ENCODE measurements around the gene KBTBD8.

DNA sequence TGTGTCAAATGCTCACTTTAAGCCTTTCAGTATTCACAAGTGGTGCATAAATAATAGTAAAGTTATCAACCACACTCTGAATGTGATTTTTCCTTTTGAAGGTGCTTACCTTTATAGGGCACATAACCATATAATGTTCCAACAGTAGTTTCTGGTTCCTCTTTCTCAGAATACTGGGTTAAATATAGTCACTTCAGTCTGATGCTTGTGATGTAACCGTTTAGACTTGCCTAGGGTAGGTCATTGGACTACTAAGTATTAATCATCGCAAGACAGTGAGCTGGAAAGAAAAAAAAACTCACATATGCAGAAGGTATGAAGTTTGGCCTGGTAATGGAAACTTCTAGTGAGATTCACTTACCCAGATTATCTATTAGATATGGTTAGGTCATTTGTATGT, 1.9 kb downstream of the KBTBD8 start:
- TF ChIP-seq, protein P1, sequence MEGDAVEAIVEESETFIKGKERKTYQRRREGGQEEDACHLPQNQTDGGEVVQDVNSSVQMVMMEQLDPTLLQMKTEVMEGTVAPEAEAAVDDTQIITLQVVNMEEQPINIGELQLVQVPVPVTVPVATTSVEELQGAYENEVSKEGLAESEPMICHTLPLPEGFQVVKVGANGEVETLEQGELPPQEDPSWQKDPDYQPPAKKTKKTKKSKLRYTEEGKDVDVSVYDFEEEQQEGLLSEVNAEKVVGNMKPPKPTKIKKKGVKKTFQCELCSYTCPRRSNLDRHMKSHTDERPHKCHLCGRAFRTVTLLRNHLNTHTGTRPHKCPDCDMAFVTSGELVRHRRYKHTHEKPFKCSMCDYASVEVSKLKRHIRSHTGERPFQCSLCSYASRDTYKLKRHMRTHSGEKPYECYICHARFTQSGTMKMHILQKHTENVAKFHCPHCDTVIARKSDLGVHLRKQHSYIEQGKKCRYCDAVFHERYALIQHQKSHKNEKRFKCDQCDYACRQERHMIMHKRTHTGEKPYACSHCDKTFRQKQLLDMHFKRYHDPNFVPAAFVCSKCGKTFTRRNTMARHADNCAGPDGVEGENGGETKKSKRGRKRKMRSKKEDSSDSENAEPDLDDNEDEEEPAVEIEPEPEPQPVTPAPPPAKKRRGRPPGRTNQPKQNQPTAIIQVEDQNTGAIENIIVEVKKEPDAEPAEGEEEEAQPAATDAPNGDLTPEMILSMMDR (IDR thresholded peaks at IDR 0.05): no peak
- TF ChIP-seq POLR2A (IDR thresholded peaks at IDR 0.05) (no peak), POLR2AphosphoS5 (IDR thresholded peaks at IDR 0.05) (no peak)
